ENCODE measurements around the gene VAV1. TPM values are rescaled to one million over a fixed set of nuclear protein-coding genes. Genes with fewer than 3 reads are reported as not detected.

The VAV1 gene
- total and polyA plus RNA-seq, 2 donors (not counting 3 experiments of a cell fraction or from before 2014, with no cell fraction given), result not detected

GRCh38 chr19:6865849-6866248 lies 93.3 kb downstream of the VAV1 start:
- H3K27ac ChIP-seq (ENCODE audit: insufficient read depth, low read depth, low read length), result no peak overlapping the region
- no peak overlapping the region for H3K9ac ChIP-seq (replicated peaks; ENCODE audit: extremely low read depth, insufficient read depth, low read length)
- intact Hi-C loops (cut with micrococcal nuclease), result no loop called here
- ChIA-PET POLR2A (no interaction called here), CTCF (interaction anchor here (1.5 kb wide), 1 partner anchor 349 kb away, joined by 3 read pairs; no protein-coding TSS in a partner anchor)
- no peaks in the 10 kb centered on the region for H3K4me1 ChIP-seq (ENCODE audit: control insufficient read depth, extremely low read depth, insufficient read depth, low read length)
- DNase-seq (ENCODE audit: low read depth, low spot score) (no peak), FAIRE-seq (no peak)
- no peak overlapping the region for H3K4me3 ChIP-seq (replicated peaks in 1 of 3; ENCODE audit: insufficient read depth in 1 of 3, low read depth in 1 of 3, low read length in 3 of 3)
- TF ChIP-seq JUN (IDR thresholded peaks at IDR 0.05; ENCODE audit: borderline replicate concordance, insufficient read depth, insufficient read length, low read depth) (no peak), MAX (IDR thresholded peaks at IDR 0.05; ENCODE audit: insufficient read depth, insufficient read length) (no peak), POLR2A (IDR thresholded peaks at IDR 0.05; ENCODE audit: low read depth, low read length) (no peak), MYC (IDR thresholded peaks at IDR 0.05; ENCODE audit: low read depth, low read length) (no peak), EZH2 (IDR thresholded peaks at IDR 0.05; ENCODE audit: borderline replicate concordance, low read depth, low read length, severe bottlenecking) (no peak)
- no peaks in the 10 kb centered on the region for H3K36me3 ChIP-seq (ENCODE audit: control insufficient read depth in 2 of 2, extremely low read depth in 1 of 2, insufficient read depth in 2 of 2, low read length in 2 of 2)
- no peaks in the 10 kb centered on the region for H3K9me3 ChIP-seq (replicated peaks; ENCODE audit: control insufficient read depth, insufficient read depth, low read length)
- H3K4me2 ChIP-seq (ENCODE audit: insufficient read depth, low read length), result no peak overlapping the region
- dilution Hi-C loops (cut with MboI; ENCODE audit: extremely low pct_ligation_motif_present, low sequenced_read_pairs), result no loop called here
- no peaks in the 10 kb centered on the region for H3K27me3 ChIP-seq (ENCODE audit: control insufficient read depth in 2 of 2, insufficient read depth in 2 of 2, low read length in 2 of 2)
- no peak overlapping the region for H2AFZ ChIP-seq (ENCODE audit: low read depth, low read length)
- H3K79me2 ChIP-seq (ENCODE audit: control insufficient read depth, insufficient read depth, low read length), result no peaks in the 10 kb centered on the region
- BruUV-seq (replicated peaks), result no TSS peak
- H3K9me1 ChIP-seq (replicated peaks; ENCODE audit: control insufficient read depth, extremely low read depth, insufficient read depth, low read length), result no peaks in the 10 kb centered on the region
- no peaks in the 10 kb centered on the region for H4K20me1 ChIP-seq (replicated peaks; ENCODE audit: control insufficient read depth, extremely low read depth, insufficient read depth, low read length)

- dilution Hi-C loops (cut with MboI; ENCODE audit: extremely low pct_ligation_motif_present, low sequenced_read_pairs), result no loop called here
- Histone ChIP-seq H3K4me1 (ENCODE audit: control insufficient read depth, extremely low read depth, insufficient read depth, low read length) (no peaks in the 10 kb centered on the region), H3K79me2 (ENCODE audit: control insufficient read depth, insufficient read depth, low read length) (no peaks in the 10 kb centered on the region), H2AFZ (ENCODE audit: low read depth, low read length) (no peak overlapping the region), H3K9me3 (replicated peaks; ENCODE audit: control insufficient read depth, insufficient read depth, low read length) (no peaks in the 10 kb centered on the region), H3K36me3 (ENCODE audit: control insufficient read depth in 2 of 2, extremely low read depth in 1 of 2, insufficient read depth in 2 of 2, low read length in 2 of 2) (no peaks in the 10 kb centered on the region), H3K27ac (ENCODE audit: insufficient read depth, low read depth, low read length) (no peak overlapping the region), H3K9me1 (replicated peaks; ENCODE audit: control insufficient read depth, extremely low read depth, insufficient read depth, low read length) (no peaks in the 10 kb centered on the region), H3K9ac (replicated peaks; ENCODE audit: extremely low read depth, insufficient read depth, low read length) (no peak overlapping the region), H4K20me1 (replicated peaks; ENCODE audit: control insufficient read depth, extremely low read depth, insufficient read depth, low read length) (no peaks in the 10 kb centered on the region), H3K4me2 (ENCODE audit: insufficient read depth, low read length) (no peak overlapping the region), H3K4me3 (replicated peaks in 1 of 3; ENCODE audit: insufficient read depth in 1 of 3, low read depth in 1 of 3, low read length in 3 of 3) (no peak overlapping the region), H3K27me3 (ENCODE audit: control insufficient read depth in 2 of 2, insufficient read depth in 2 of 2, low read length in 2 of 2) (no peaks in the 10 kb centered on the region)
- intact Hi-C loops (cut with micrococcal nuclease), result no loop called here
- FAIRE-seq, result no peak
- no TSS peak for BruUV-seq (replicated peaks)
- TF ChIP-seq MYC (IDR thresholded peaks at IDR 0.05; ENCODE audit: low read depth, low read length) (no peak), GATA2 (IDR thresholded peaks at IDR 0.05; ENCODE audit: insufficient read depth, insufficient read length, low read depth, low read length) (no peak), CTCF (IDR thresholded peaks at IDR 0.05; ENCODE audit: extremely low read depth in 1 of 2, insufficient read depth in 1 of 2, low read depth in 1 of 2, low read length in 2 of 2) (no peak)
- POLR2A ChIA-PET, result no interaction called here
- DNase-seq (ENCODE audit: low read depth, low spot score), result no peak
- CTCF ChIA-PET, result interaction anchor here (1.5 kb wide), 1 partner anchor 350 kb away, joined by 3 read pairs; no protein-coding TSS in a partner anchor
These were observed 94.2 kb downstream of the VAV1 start for GRCh38 chr19:6866741-6867151.
